Dedifferentiated amniotic fluid mesenchymal stem cell (primary cell): ENCODE data around the gene SLK.

ENCODE experiments used
- DNase-seq: peaks from one replicate; pipeline ENCODE4 v3.0.0-alpha.2; 2016; ENCODE audit errors: extremely low spot score

The SLK gene

DNA sequence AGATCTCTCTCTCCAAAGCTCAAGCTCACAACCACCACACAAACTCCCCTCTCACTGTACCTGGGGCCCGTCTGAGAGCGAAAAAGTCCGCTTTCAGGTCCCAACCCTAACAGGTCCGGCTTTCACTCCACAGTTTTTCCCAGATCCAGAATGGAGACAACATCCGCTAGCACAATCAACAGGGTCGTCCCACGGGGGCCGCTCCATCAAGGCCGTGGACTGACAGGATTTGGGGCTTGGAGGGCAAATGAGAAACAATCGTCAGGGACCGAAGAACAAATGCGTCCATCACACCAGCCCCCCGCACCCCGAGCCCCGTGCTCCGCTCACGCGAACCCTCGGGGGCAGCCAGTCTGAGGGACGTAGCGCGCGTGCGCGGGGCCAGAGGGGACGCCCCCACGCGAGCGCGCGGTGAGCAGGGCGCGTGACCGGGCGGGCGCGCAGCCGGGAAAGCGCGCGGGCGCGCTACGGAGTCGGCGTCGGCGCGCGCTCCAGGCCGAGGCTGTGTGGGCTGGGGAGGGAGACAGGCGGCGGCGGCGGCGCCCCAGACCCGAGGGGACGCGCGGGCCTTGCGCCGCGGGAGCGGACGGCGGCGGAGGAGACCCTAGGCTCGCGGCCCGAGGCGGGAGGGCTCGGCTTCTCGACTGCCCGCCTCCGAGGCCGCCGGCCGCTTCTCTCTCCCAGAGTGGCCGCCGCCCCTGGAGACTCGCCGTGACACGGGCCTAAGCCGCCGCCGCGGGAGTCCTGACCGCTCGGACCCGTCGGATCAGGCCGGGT, at the start of gene SLK:
SLK (plus strand) TSS at position 470 of the 777 bp plus-strand sequence. CDS start 606 bp downstream, outside the sequence.
- peak; percentile 78 for DNase-seq

DNA sequence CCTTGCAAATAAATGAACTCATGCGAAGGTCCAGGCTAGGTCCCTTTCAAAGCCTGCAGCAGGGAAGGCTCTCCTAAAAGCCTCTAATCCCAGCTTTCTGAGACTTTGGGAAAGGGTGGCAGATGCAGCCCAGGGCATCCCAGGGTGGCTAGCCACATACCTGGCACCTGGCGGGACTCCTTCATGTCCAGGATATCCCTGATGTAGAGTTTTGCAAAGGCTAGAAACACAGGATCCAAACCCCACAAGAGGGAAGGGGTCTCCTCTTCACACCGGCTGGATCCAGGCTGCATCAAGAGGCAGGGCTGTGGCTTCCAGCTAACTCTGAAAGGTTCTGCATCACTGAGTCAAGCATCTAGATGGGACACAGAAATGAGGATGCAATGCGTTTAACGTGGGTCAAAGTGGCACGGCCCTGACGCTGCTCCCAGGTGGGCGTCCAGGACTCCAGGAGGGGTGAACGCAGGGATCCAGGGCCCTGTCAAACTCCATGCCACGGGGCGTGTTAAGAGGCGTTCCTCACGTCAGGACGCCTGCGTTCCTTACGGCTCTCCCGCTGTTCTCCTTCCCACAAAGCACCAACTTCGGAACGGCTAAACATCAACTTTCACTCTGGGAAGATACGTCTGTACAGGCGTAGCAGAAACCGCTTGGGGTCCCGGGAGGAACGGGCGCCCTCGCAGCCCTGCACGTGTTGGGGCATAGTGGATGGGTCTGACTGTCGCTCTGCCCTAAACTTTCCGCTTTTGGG, 49.5 kb upstream of the SLK start:
- no peak for DNase-seq

DNA sequence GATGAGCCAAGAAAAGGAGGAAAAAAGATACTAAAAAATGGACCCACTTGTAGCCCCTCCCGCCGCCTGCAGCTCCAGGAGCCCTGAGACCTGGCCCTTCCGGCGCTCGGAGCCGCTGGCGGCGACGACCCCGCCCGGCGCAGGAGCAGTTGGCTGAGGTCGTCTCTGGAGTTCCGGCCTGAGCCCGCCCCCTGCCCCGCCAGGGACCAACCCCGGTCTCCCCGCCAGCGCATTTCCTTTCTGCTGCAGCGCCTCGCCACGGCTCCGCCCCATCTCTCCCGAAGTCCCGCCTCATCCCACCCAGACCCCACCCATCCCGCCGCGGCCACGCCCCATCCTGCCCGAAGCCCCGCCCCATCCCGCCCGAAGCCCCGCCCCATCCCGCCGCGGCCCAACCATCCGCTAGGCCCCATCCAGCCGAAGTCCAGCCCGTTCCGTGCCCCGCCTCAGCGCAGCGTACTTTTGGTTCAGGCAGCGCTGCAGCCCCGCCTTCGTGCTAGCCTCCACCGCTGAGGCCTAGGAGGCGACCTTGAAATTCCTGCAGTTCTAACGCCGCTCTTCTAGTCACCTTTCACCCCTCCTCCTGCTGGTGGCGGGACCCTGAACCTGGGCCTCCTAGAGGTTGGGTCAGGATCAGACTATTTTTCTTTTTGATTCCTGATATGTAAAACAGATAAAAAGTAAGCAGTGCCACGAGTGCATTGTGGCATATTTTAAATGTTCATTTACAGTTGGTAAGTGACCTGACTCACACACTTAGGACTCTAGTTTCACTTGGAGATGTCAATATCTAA, 48.7 kb upstream of the SLK start, which contains the start of gene STN1:
STN1 (minus strand) TSS at position 132 of the 794 bp plus-strand sequence. CDS start 590 bp downstream, outside the sequence.
- peak; percentile 95 for DNase-seq

DNA sequence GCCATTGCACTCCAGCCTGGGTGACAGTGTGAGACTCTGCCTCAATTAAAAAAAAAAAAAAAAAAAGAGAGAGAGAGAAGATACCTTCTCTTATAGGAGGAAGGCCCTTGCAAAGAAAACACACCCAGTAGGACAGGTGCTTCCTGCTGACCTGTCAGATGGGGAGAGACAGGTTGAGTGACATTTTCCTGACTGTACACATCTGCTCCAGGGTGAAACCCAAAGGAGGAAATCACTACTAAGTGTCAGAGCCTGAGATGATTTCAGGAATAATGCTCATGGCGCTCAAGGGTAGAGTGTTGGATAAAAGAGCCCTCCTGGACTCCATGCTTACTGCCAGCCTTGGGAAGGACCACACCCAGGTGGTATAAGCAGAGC, 47.3 kb upstream of the SLK start:
- no peak for DNase-seq

DNA sequence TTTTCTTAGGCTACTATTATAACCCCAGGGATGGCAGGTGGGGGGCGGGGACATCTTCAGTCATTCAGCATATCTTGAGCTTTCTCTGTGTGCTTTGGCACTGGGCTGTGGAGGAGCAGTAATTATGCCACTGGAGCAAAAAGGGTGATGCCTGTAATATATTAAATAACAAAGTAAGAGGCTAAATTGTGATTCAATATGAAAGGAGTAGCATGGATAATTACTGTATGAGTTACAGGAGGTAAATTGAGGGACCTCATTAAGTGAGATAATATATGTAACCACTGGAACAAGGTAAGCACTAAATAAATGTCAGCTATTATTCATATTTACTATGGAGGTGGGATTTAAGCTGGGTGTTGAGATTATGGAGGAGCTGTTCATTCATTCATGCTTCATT, 45.7 kb upstream of the SLK start:
- DNase-seq: no peak

DNA sequence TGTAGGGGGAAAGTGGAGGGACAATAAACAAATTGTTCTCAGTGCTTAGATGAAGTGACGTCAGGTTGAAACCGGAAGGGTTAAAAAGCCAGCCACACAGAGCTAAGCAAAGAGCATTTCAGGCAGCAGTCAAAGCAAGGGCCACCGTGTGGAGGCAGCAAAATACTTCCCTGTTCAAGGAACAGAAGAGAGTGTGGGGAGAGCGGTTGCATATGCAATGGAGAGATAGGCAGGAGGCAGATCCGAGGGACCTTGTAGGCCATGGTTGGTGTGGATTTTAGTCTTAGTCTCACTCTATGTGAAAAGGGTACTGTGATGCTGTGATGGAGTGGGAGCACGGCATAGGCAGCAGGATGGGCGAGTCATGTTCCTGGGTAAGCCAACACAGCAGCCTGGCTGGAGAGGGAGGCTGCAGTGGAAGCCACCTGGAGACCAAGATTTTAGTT, 45.2 kb upstream of the SLK start:
- DNase-seq: no peak

DNA sequence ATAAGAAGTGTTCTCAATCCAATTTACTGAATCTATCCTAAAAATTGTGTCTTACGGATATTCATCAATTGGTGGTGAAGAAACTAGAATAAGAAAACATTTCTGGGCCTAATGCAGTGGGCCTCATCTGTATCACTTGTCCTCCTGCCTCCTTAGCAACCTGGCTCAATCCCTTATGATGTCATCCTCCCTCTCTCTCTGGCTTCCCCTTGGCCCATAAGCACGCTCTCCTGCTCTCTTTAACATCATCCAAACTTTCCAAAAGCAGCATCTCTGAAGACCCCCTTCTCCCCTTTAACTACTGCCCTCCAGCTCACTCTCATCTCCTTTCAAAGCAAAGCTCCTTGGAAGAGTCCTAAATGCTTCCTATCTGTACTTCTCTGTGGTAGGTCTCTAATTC, 44.3 kb upstream of the SLK start:
- no peak for DNase-seq

DNA sequence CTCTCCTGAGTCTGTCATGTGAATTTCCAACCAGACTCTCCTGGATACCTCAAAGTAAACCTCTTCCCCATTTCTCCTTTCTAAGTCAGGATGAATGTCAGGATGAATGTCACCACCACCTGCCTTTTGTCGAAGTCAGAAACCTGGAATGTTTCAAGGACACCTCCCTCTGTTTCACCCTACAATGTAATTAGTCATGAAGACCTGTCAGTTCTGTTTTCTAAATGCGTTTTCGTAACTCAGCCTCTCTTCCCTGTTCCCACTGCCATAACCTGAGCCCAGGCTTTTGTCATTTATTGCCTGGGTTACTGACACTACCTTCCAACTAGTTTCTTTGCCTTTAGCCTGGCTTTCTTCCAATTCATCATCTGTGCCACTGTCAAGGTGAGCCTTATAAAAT, 43.4 kb upstream of the SLK start:
- no peak for DNase-seq

DNA sequence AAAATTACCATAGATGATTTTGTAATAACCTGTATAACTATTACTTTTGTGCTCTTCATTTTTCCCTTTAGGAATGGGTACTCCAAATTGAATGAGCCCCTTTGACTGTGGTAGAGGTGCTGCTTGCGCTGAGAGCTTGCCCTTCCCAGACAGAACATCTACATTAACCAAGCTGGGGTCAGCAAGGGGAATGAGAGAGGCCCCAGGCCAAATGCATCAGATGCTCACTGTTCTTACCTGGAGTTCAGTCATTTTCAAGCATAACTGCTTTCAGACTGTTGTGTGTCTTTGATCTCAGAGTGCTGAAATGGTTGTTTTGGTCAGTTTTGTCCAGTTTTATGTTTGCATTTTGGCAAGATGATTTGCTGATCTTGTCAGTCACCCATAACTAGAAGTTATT, 41.3 kb upstream of the SLK start:
- DNase-seq: no peak

DNA sequence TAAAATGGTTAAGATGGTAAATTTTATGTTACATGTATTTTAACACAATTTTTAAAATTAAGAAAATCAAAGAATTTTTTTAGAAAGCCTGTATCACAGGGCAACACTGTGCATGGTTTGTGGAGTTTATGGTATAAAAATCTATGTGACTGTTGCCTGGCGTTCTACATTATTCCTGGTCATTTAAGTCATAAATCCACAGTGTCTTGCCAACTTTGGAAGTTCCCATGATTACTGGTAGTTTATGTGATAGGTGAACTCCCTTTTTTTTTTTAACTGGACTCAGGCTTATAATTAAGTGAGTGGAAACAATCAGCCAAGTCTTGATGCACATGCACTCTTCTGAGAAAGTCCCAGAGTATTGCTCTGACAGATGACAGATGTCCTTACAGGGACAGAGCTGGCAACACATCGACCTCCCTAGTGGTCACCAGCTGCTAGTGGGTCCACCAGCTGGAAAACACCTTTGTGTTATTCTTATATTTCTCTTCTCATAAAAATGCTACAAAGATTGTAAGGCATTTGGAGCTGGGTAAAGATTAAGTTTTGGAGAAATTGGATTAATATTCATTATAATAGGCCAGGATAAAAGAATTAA, 40.1 kb upstream of the SLK start:
- DNase-seq: no peak

DNA sequence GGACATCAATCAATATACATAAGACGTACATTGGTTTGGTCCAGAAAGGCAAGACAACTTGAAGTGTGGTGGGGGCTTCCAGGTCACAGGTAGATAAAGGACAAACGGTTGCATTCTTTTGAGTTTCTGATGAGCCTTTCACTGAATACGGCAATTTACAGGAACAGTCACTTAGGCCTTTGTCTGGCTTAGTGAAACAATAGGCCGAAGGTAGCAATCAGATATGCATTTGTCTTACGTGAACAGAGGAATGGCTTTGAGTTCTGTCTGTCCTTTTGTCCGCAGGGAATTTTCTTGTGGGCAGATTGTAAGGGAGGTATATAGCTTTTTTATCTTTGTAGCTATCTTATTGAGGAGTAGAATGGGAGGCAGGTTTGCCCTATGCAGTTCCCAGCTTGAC, 38.2 kb upstream of the SLK start:
- no peak for DNase-seq

DNA sequence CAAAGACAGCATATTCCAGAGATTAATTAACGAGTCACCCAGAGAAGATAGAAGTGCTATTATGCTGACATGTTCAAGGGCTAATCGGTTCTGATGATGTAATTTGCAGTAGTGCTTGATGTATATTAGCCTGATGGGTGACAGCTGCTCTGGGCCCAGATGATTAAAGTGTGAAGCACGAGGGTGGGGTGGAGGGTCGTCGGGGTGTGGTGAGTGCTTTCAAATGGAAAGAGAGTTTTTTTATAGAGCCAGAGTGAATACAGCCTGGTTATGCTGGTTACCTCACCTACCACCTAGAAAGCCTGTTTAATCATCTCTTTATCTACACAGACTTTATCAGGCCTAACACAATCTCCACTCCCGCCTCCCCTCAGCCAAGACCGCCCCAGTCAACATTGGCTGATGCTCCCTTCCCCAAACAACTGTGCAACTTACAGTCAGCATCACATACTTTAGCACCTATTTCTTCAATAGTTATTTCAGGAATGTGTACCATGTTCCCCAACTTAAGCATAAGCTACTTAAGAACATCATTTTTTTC, 37.5 kb upstream of the SLK start:
- no peak for DNase-seq

DNA sequence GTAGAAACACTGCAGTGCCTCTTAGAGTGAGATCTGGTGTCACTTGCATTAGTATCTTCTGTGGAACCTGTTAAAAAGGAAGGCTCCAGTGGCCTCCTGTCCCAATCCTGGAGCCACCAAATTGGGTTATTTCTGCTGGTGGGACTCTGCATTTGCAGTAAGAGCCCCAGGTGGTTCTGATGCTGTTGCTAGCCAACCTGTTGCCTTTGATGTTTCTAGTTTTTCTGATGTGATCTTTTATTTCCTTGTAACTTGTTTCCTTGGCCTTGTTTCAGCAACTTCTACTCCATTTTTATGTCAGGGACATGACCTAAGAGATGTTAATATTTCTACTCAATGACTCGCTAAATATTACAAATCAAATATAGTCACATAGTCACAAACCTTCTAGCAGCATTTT, 36.5 kb upstream of the SLK start:
- no peak for DNase-seq

DNA sequence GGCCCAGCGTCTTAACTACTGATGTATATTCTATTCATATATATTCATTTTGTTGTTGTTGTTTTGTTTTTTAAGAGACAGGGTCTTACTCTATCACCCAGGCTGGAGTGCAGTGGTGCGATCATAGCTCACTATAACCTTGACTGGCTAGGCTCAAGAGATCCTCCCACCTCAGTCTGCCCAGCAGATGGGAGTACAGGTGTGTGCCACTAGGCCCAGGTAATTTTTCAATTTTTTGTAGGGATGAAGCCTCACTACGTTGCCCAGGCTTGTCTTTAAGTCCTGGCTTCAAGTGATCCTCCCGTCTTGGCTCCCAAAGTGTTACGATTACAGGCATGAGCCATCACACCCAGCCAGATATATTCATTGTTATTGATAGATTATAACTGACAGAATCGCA, 36.1 kb upstream of the SLK start:
- no peak for DNase-seq

DNA sequence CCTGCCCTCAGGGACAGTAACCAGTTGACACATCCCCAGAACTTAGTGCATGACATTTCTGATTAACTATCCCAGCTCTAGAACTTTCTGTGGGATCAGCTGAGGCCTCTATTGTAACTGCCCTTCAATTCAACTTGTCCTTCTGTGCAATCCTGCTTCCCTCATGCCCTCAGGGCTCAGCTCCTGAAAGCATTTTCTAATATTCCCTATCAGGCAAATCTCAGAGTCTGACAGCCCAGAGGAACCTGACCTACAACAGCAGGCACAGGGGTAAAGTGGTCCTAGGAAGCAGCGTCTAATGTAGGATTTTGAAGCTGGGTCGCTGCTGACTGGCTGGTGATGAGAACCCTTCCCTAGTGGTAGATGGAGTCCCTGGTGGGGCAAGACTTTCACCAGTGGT, 35.3 kb upstream of the SLK start:
- no peak for DNase-seq

DNA sequence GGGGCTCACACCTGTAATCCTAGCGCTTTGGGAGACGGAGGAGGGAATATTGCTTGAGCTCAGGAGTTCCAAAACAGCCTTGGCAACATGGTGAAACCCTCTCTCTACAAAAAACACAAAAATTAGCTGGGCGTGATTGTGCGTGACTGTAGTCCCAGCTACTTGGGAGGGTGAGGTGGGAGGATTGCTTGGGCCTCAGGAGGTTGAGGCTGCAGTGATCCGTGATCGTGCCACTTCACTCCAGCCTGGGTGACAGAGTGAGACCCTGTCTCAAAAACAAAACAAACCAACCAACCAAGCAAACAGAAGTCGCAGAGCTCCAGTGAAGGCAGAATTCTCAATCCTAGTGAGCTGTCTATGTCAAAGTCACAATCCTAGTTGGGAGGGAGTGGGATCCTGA, 34.7 kb upstream of the SLK start:
- DNase-seq: no peak

DNA sequence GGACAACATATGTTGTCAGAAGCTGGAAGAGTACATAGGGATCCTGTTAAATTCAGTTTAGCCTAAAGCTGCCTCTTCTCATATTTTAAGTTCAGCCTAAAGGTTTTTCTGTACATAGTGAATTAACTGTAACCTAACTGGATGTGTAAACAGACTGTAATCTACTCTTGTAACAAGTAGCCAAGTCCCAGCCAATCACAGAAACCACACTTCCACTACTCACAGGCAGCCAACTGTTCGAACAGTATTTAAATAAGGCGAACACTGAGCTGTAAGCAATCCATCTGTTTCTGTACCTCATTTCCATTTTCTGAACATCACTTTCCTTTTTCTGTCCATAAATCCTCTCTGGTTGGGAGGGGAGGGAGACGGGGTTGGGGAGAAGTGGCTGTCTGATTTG, 34.0 kb upstream of the SLK start:
- DNase-seq: no peak

DNA sequence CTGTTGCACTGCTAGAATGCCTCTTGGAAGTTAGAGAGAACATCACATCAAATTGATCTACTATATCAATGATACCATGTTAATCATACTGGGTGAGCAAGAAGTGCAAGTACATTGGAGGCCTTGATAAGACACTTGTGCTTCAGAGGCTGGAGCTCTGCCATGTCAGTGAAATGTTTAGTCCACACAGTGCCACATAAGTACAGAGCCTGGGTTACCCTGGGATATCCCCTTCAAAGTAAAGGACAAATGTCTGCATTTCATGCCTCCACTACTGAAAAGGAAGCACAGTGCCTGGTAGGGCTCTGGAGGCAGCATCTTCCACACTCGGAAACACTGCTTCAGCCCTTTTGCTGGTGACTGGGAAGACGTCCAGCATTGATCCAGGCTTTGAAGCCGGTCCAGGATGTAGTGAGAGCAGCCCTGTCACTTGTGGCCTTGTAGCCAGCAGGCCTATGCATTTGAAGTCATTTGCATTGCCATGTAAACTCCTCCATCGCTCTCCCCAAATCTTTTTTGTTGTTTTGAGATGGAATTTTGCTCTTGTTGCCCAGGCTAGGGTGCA, 33.3 kb upstream of the SLK start:
- DNase-seq: no peak

DNA sequence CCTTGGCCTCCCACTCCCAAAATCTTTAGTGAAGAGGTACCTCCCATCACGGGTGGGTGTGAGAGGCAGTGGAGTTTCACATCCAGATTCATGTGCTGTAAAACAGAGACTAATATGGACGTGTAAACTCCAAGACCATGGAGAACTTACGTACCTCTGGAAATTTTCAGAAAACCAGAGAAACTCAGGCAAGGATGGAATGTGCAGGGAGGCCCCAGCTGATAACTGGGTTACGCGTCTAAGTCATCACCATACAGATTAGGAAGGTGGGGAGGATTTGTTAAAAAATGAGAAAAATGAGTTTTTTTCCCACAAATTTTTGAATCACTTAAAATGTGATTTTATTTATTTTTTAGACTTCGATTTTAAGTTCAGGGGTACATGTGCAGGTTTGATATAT, 32.6 kb upstream of the SLK start:
- DNase-seq: no peak

DNA sequence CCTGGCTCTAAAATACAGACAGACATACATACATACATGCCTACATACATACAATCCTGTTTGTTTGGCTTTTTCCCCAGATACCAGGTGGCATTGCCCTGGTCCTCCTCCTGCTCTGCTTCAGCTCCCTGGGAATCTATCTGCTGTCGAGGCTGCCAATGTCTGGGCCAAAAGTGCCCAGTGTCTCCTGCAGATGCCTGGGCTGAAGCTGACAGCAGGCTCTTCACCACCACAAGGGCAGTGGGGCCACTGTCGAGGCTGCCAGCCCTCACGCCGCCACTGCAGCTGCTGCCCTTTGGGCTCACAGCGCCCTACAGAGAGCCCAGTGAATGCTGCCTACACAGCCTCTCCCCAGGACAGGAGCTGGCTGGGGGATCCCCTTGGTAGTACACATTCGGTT, 30.9 kb upstream of the SLK start:
- no peak for DNase-seq

DNA sequence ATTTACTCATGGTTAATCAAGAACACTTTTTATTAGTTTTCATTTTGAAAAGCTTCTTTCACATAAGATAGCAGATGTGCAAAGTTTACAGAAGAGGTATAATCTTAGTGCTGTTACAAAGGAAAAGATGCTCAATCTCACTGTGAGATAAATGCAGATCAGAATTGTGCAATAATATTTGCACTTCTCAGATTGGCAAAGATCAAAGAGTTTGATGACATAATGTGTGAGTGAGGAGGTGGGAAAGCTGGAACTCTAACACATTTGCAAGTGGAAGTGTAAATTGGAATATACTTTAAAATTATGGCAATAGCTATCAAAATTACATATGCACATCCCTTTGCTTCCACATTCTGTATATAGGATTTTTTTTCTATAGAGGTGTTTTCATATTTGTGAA, 27.4 kb upstream of the SLK start:
- no peak for DNase-seq
